ENCODE measurements around the gene LPO. TPM values are rescaled to one million over a fixed set of nuclear protein-coding genes. Genes with fewer than 3 reads are reported as not detected.

The LPO gene
- total and polyA plus RNA-seq, 9 of the 15 experiments (the other 6 are each of a cell fraction or from before 2014, with no cell fraction given): 0.07 to 0.11 TPM; not detected in 7

DNA sequence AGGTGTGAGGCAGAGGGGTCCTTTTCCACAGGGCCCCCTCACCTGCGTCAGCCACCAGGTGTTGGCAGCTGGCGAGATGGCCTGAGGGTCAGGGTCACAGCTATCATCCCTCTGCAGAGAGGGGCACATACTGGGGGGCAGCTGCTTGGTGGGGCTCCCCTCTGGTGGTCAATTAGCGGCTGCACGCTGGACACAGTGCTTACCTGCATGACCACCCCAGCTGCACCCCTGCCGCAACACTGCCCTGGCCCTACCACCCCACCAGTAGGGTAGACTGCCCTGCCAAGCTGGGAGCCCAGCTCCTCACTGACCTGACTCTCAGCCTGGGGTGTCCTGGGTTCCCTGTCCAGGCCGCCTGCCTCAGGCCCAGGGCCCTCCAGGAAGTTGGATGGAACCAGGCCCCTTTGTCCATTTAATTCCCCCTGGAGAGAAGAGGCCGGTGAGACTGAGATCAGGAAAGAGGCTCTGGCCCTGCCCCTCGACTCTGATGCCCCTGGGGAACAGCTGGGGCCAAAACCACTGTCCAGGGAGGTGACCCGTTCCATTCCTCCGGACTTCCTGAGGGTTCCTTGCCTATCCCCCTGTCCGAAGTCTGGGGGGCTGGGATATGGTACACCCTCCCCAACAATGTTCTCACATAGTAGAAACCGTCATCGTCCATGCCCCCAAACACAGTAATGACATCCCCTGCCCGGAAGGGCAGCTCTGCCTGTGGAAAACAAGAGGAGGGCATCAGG is 66.5 kb downstream of the LPO start (continued):
- TF ChIP-seq ZBTB5 (IDR thresholded peaks at IDR 0.05) (no peak), ZZZ3 (IDR thresholded peaks at IDR 0.05) (no peak)

DNA sequence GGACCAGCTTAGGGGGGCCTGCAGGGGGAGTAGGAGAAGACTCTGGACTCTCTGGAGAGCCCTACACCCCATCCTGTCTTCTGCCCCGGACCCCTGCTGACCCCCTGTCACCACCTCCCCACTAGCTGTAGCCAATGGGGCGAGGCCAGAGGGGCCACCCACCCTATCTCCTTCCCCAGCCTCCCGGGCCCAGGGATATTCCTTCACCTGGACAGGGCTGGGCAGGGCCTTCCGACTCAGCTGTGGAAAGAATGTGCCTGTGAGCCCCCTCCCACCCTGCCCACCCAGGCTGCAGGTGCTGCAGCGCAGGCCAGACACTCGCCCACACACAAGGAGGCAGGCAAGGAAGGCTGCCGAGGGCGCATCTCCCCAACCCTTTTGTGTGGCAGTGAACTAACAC is 67.2 kb downstream of the LPO start:
- ChIA-PET POLR2A (interaction anchor here (1.4 kb wide), 1 partner anchor 187 kb away, joined by 3 read pairs; no protein-coding TSS in a partner anchor), CTCF (ENCODE audit: low intra/inter-chr PET ratio) (interaction anchor here (0.6 to 1.2 kb wide), 2 partner anchors 85 to 135 kb away, joined by 3 to 6 read pairs; no protein-coding TSS in a partner anchor)
- Histone ChIP-seq H3K27ac (ENCODE audit: extremely low read depth, low read depth, low read length) (no peak overlapping the region), H3K9ac (ENCODE audit: insufficient read depth in 1 of 2, low read depth in 2 of 2, low read length in 2 of 2) (no peak overlapping the region), H3K9me1 (ENCODE audit: control insufficient read depth, insufficient read depth, low read length) (peaks cover 11% of the 10 kb centered on the region), H3K4me1 (replicated peaks in 1 of 2; ENCODE audit: control insufficient read depth in 2 of 2, insufficient read depth in 2 of 2, low read length in 2 of 2) (peaks cover 4 to 31% of the 10 kb centered on the region in 2 experiments; a peak in 2 of 5 replicates), H2AFZ (ENCODE audit: low read depth, low read length) (no peak overlapping the region), H3K27me3 (ENCODE audit: control insufficient read depth in 2 of 2, insufficient read depth in 2 of 2, low read length in 2 of 2) (no peaks in the 10 kb centered on the region), H4K20me1 (replicated peaks; ENCODE audit: control insufficient read depth, insufficient read depth, low read length) (no peaks in the 10 kb centered on the region), H3K36me3 (ENCODE audit: control insufficient read depth, insufficient read depth, low read length) (no peaks in the 10 kb centered on the region), H3K4me3 (no peak overlapping the region), H3K9me3 (replicated peaks; ENCODE audit: control insufficient read depth, insufficient read depth, low read depth, low read length) (no peaks in the 10 kb centered on the region), H3K4me2 (ENCODE audit: insufficient read depth, low read length) (no peak overlapping the region), H3K79me2 (ENCODE audit: control insufficient read depth, insufficient read depth, low read length) (no peaks in the 10 kb centered on the region)
- WGBS (ENCODE audit: insufficient coverage, low coverage, missing lambda C conversion rate): 62% methylated on average over 5 of the region's 8 CpGs
- no peak for DNase-seq (ENCODE audit: extremely low read depth in 1 of 4, low spot score in 3 of 4)
- in situ Hi-C loops (cut with MboI) (no loop called here), intact Hi-C loops (cut with micrococcal nuclease) (no loop called here)
- no peak for ATAC-seq
- no TSS peak for BruUV-seq (replicated peaks)
- FAIRE-seq: no peak
- TF ChIP-seq SAP30 (IDR thresholded peaks at IDR 0.05; ENCODE audit: borderline replicate concordance, insufficient read depth, low read depth, low read length, poor library complexity, severe bottlenecking): no peak
- TF ChIP-seq ARNT (IDR thresholded peaks at IDR 0.05): no peak
- TF ChIP-seq PPARD (CRISPR knock-in tag; IDR thresholded peaks at IDR 0.05): no peak
- no peak for TF ChIP-seq CHD1 (IDR thresholded peaks at IDR 0.05; ENCODE audit: low read length)
- TF ChIP-seq ASH1L (IDR thresholded peaks at IDR 0.05; ENCODE audit: borderline replicate concordance, low read depth, partially characterized antibody): no peak
- TF ChIP-seq HNRNPLL (IDR thresholded peaks at IDR 0.05; ENCODE audit: low read depth, low read length, poor library complexity, severe bottlenecking): no peak
- no peak for TF ChIP-seq JUND (IDR thresholded peaks at IDR 0.05; ENCODE audit: borderline replicate concordance, low read depth, low read length)
- TF ChIP-seq JUND (tag; IDR thresholded peaks at IDR 0.05; ENCODE audit: borderline replicate concordance, low read depth, low read length): no peak
- no peak for TF ChIP-seq CXXC5 (CRISPR knock-in tag; IDR thresholded peaks at IDR 0.05)
- no peak for TF ChIP-seq TGIF2 (CRISPR knock-in tag; IDR thresholded peaks at IDR 0.05)
- no peak for TF ChIP-seq ZNF707 (CRISPR knock-in tag; conservative IDR thresholded peaks at IDR 0.05)
- TF ChIP-seq PML (IDR thresholded peaks at IDR 0.05; ENCODE audit: low read length): no peak
- no peak for TF ChIP-seq TAF1 (IDR thresholded peaks at IDR 0.05; ENCODE audit: control insufficient read depth, extremely low read depth, insufficient read depth, low read length, severe bottlenecking)

Data from K562 (cell line).